GM12878 (cell line): Measurements from ENCODE around the gene CLDN7. TPM values are rescaled to one million over a fixed set of nuclear protein-coding genes. Genes with fewer than 3 reads are reported as not detected.

ENCODE experiments used
- ASH2L ChIP-seq: fragments of 300-600, 200-600 bp; sonication (generic); IDR thresholded peaks from 2 replicates; pipeline ENCODE4 v1.6.1; 2017; ENCODE audit warnings: low read depth, mild to moderate bottlenecking, borderline replicate concordance
- CREB1 ChIP-seq: IDR thresholded peaks from 2 replicates; pipeline ENCODE4 v1.6.1; 2012; ENCODE audit warnings: low read depth, mild to moderate bottlenecking, inconsistent platforms
- CUX1 ChIP-seq: IDR thresholded peaks from 2 replicates; pipeline ENCODE4 v1.6.1; 2012; ENCODE audit warnings: improper control_type of control experiment, low read depth, low read length; ENCODE audit not compliant: insufficient replicate concordance
- SREBF2 ChIP-seq: IDR thresholded peaks from 2 replicates; pipeline ENCODE4 v1.6.1; 2012; ENCODE audit warnings: mild to moderate bottlenecking, low read length
- STAT1 ChIP-seq: fragments of 450-650 bp; conservative IDR thresholded peaks from 2 replicates; pipeline ENCODE4 v1.6.1; 2014; ENCODE audit warnings: antibody characterized with exemption, mild to moderate bottlenecking
- TCF12 ChIP-seq: IDR thresholded peaks from 2 replicates; pipeline ENCODE4 v1.6.1; 2011; ENCODE audit warnings: low read depth, mild to moderate bottlenecking, low read length
- YBX1 ChIP-seq: fragments of 450-650 bp; IDR thresholded peaks from 2 replicates; pipeline ENCODE4 v1.6.1; 2016; ENCODE audit warnings: antibody characterized with exemption
- polyA plus RNA-seq, 11 experiments: library from polyadenylated mRNA; depleted of rRNA in 4 of 11; unstranded in 6 of 11; stranded (reverse) in 5 of 11; fragments of >200 nt; fragmentation: Nextera tagmentation in 4 of 11; fragmentation: Illumina TruSeq in 1 of 11; extraction: Ambion mirVana in 4 of 11; extraction: Trizol in 1 of 11; gene quantifications; 1 replicate in 1 of 11; 2 replicates in 10 of 11; pipeline versions ENCODE4 v1.2.1 to v1.2.3, GENCODE V29; 2011 to 2016; ENCODE audit warnings: inconsistent platforms in 2 of 11, missing spikeins in 2 of 11, low read depth in 1 of 11
- total RNA-seq, 4 experiments: library from RNA; depleted of rRNA in 3 of 4; stranded (reverse); fragments of >200 nt in 3 of 4; fragmentation: Illumina TruSeq in 1 of 4; extraction: Trizol in 1 of 4; gene quantifications; 2 replicates each; pipeline versions ENCODE4 v1.2.1 to v1.2.3, GENCODE V29; 2013 to 2021
- TF ChIP-seq, protein P1 (sequence below): fragments of 450-650 bp; IDR thresholded peaks from 2 replicates; pipeline ENCODE4 v1.6.1; 2017; ENCODE audit warnings: low read depth, mild to moderate bottlenecking, moderate library complexity

Gene CLDN7
- total and polyA plus RNA-seq, 10 of the 15 experiments (the other 5 are each of a cell fraction or from before 2014, with no cell fraction given), result 0.19 to 1.3 (median 0.36) TPM; not detected in 5

DNA sequence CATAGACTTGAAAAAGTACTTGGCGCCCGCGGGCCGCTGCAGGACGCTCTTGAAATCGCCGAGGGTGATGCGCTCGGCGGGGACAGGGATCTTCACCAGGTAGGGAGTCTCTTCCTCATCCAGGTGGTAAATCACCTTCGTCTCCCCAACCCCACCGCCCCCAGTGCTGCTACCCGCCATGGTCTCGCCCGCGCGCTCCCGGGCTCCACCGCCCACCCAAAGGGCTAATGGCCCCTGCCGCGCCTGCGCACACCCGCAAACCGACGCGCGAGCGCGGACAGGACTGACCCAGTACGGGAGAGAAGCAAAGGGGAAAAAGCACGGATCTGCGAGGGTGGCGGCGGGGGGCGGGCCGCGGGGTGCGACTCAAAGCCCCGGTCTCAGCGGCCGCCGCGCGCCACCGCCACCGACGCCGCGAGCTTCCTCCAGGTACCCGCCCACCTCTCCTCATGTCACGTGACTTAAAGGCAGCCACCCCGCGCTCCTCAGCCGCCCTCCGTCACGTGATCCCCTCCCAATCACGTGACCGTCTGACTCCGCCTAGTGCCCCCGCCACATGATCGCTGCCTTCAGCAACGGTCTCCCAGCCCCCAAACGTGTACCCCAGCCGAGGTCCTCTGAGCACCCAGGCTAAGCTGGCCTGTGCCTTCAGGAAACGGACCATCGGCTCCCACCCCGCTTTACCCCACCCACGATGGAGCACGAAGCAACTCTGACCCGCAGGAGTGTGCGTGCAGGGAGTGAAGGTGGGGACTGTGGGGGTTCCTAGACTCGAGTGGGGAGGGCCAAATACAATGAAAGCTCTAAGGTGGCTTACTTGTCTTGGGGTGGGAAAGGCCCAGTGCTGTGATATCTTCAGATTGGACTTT is 28.0 kb downstream of the CLDN7 start, which contains the start of gene DVL2 (continued):
- TF ChIP-seq CUX1, result no peak
- TF ChIP-seq, protein P1, sequence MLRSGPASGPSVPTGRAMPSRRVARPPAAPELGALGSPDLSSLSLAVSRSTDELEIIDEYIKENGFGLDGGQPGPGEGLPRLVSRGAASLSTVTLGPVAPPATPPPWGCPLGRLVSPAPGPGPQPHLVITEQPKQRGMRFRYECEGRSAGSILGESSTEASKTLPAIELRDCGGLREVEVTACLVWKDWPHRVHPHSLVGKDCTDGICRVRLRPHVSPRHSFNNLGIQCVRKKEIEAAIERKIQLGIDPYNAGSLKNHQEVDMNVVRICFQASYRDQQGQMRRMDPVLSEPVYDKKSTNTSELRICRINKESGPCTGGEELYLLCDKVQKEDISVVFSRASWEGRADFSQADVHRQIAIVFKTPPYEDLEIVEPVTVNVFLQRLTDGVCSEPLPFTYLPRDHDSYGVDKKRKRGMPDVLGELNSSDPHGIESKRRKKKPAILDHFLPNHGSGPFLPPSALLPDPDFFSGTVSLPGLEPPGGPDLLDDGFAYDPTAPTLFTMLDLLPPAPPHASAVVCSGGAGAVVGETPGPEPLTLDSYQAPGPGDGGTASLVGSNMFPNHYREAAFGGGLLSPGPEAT, result peak; percentile 86
- TF ChIP-seq TCF12, result peak; percentile 41; the same call in 1 of the 2 replicates
- TF ChIP-seq CREB1, result peak; percentile 23; the same call in 1 of the 2 replicates
- TF ChIP-seq YBX1, result no peak
- TF ChIP-seq STAT1, result no peak
- TF ChIP-seq ASH2L, result no peak
- TF ChIP-seq SREBF2, result no peak
